HG02938 (cell line): ENCODE measurements around the gene STIM1.
"Not testable (repeated sequence)": the region's sequence is repeated elsewhere in the genome, so short reads cannot be mapped to it uniquely, and the experiment has no call there.

Experiments used
- ATAC-seq: cut with Tn5 transposase; IDR thresholded peaks from one replicate; pipeline ENCODE4 v1.9.1; 2021; ENCODE audit warnings: mild to moderate bottlenecking, moderate library complexity; ENCODE audit not compliant: unreplicated experiment

STIM1 gene

GRCh38 chr11:3971756-3972404, 116.4 kb downstream of the STIM1 start:
- ATAC-seq, result no peak

- no peak for ATAC-seq
These were observed 117.0 kb downstream of the STIM1 start for GRCh38 chr11:3972431-3972830.

GRCh38 chr11:3977078-3977477, 121.6 kb downstream of the STIM1 start:
- no peak for ATAC-seq

GRCh38 chr11:3981084-3981633, 125.7 kb downstream of the STIM1 start:
- no peak for ATAC-seq

GRCh38 chr11:3982431-3982830, 127.0 kb downstream of the STIM1 start:
- ATAC-seq, result no peak

GRCh38 chr11:3983101-3983500, 127.6 kb downstream of the STIM1 start:
- no peak for ATAC-seq

- ATAC-seq, result no peak
These were observed 129.4 kb downstream of the STIM1 start for GRCh38 chr11:3984896-3985295.

GRCh38 chr11:3985631-3986030, 130.2 kb downstream of the STIM1 start:
- ATAC-seq, result no peak

GRCh38 chr11:3986301-3986700, 130.8 kb downstream of the STIM1 start:
- no peak for ATAC-seq

- ATAC-seq, result no peak
These were observed 133.9 kb downstream of the STIM1 start for GRCh38 chr11:3989276-3989920.

GRCh38 chr11:3989921-3990290, 134.4 kb downstream of the STIM1 start:
- ATAC-seq, result no peak

- ATAC-seq, result no peak
These were observed 134.9 kb downstream of the STIM1 start for GRCh38 chr11:3990406-3990805.

GRCh38 chr11:3992964-3993363, 137.5 kb downstream of the STIM1 start:
- no peak for ATAC-seq

GRCh38 chr11:3994030-3994640, 138.7 kb downstream of the STIM1 start:
- ATAC-seq, result no peak

GRCh38 chr11:3995307-3995706, 139.8 kb downstream of the STIM1 start:
- ATAC-seq, result no peak

- no peak for ATAC-seq
These were observed 140.6 kb downstream of the STIM1 start for GRCh38 chr11:3995949-3996554.

- ATAC-seq, result no peak
These were observed 141.2 kb downstream of the STIM1 start for GRCh38 chr11:3996651-3997050.

- ATAC-seq, result not testable (repeated sequence)
These were observed 149.3 kb downstream of the STIM1 start for GRCh38 chr11:4004753-4005152.

- no peak for ATAC-seq
These were observed 151.6 kb downstream of the STIM1 start for GRCh38 chr11:4006946-4007680.

GRCh38 chr11:4008116-4008515, 152.7 kb downstream of the STIM1 start:
- ATAC-seq, result no peak

GRCh38 chr11:4016602-4017001, 161.1 kb downstream of the STIM1 start:
- ATAC-seq, result not testable (repeated sequence)
